GM19395 (cell line): ENCODE results near the gene TADA3.

Experiments
- ATAC-seq: cut with Tn5 transposase; IDR thresholded peaks from one replicate; pipeline ENCODE4 v1.9.1; 2021; ENCODE audit warnings: mild to moderate bottlenecking, moderate library complexity; ENCODE audit not compliant: unreplicated experiment

The TADA3 gene, protein sequence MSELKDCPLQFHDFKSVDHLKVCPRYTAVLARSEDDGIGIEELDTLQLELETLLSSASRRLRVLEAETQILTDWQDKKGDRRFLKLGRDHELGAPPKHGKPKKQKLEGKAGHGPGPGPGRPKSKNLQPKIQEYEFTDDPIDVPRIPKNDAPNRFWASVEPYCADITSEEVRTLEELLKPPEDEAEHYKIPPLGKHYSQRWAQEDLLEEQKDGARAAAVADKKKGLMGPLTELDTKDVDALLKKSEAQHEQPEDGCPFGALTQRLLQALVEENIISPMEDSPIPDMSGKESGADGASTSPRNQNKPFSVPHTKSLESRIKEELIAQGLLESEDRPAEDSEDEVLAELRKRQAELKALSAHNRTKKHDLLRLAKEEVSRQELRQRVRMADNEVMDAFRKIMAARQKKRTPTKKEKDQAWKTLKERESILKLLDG

GRCh38 chr3:9792405-9793160 lies at the start of gene TADA3, which contains the start of gene ARPC4:
Gene TADA3 (minus strand): TSS chr3:9792473. CDS start chr3:9791466, 1,007 bp downstream.
Gene ARPC4 (plus strand): TSS chr3:9793082. CDS start chr3:9793122, 40 bp downstream.
- ATAC-seq: peak; percentile 88

DNA sequence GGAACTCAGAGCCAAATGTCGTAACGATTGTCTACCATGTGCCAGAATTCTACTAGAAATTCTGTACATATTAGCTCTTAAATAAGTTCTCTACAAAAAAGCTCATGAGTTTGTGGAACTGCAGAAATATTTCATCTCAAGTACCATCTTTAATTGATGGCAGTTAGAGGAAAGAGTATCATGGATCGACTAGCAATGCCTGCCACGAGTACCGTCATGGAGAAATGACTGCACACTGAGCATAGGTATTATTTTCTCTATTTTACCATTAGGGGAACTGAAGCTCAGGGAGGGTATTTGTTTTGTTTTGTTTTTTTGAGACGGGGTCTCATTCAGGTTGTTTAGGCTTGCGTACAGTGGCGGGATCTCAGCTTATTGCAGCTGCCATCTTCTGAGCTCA lies 48.7 kb upstream of the TADA3 start:
- ATAC-seq: no peak

DNA sequence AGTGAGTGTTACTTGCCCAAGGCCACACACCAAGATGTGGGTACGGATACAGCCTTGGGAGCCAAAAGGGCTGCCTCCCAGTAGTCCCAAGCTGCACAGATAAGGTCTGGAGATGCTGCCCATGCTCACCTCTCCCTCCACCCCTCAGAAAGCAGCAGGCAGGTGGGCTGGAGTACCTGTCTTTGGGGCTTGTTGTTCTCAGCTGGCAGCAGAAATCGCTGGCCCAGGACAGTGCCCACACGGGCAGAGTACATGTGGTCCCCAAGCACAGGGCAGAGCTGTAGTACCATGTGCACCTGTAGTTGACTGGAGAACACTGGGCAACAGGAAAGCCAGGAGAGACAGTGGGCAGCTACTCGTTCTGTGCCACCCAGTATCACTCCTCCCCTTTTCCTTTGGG lies 46.6 kb upstream of the TADA3 start:
- no peak for ATAC-seq

DNA sequence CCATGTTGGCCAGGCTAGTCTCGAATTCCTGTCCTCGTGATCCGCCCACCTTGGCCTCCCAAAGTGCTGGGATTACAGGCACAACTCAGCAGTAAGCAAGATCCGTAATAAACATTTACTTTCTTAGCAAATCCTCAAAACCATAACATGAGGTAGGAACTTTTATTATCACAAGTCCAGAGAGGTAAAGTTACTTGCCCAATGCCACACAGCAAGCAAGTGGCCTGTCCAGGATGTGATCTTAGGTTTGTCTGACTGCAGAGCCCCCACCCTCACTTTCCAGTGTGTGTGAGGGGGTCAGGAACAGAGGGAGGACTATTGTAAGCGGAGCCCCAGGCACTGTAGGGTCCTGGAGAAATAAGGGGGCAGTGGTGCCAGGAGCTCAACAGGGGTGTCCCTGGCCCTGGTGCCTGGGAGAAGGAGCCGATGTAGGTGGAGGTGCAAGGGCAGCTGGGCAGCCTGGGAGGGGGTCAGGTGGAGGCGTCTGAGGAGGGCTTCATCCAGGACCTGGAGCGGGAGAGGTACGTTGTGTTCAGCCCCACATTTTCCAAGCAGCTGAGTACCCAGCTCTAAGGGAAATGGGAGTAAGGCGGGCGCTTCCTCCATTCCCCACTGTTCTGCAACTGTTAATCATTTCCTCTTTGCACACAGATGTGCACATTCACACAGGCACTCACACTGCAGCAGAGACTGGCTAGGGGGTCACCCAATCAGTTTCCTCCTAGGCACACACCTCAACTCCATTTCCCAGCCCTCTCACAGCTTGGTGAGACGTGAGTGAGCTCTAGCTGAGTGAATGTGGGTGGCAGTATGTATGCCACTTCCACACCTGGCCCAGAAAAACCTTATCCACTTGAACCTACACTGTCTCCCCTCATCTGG lies 45.7 kb upstream of the TADA3 start:
- ATAC-seq: no peak

DNA sequence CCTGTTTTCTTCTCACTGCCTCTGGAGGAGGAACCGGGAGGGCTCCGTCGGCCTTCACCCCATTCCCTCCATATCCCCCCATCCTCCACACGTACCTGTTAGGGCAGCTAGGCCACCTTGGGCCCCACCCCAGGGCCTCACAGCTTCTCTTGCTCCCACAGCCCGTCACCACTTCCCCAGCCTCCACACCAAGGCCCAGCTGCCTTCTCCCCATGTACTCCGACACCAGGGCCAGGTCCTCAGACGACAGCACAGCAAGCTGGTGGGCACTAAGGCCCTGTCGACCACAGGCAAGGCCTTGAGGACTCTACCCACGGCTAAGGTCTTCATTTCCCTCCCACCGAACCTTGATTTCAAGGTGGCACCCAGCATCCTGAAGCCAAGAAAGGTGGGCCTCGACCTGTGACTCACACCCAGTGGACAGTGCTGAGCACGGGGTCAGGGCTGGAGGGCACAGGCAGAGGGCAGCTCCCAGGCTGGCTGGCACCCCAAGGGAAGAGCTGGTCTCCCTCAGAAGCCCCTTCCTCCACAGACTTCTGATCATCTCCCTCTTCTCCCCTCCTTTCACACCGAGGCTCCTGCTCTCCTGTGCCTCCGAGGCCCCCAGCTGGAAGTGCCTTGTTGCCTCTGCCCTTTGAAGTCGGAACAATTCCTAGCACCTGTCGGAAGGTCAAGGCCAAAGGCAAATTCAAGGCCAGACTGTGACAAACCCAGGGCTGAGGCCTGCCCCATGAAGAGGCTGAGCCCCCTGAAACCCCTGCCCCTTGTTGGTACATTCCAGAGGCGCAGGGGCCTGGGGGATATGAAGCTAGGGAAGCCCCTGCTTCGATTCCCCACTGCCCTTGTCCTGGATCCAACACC lies 42.5 kb upstream of the TADA3 start:
- ATAC-seq: no peak

DNA sequence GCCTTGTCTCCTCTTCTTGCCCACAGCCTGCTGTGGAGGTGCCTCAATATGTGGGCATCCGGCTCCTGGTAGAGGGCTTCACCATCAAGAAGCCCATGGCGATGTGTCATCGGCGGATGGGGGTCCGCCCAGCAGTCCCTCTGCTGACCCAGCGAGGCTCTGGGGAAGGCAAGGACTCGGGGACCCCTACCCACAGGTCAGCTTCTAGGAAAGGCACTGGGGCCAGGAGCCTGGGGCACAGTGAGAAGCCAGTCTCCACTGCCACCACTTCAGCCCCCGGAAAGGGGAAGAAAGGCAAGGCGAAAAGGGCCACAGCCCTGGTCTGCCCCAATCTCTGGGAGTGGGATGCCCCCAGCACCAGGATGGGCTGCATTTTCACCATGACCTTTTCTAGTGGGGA lies 40.8 kb upstream of the TADA3 start:
- ATAC-seq: no peak

GRCh38 chr3:9831253-9831652 lies 39.0 kb upstream of the TADA3 start:
- no peak for ATAC-seq

DNA sequence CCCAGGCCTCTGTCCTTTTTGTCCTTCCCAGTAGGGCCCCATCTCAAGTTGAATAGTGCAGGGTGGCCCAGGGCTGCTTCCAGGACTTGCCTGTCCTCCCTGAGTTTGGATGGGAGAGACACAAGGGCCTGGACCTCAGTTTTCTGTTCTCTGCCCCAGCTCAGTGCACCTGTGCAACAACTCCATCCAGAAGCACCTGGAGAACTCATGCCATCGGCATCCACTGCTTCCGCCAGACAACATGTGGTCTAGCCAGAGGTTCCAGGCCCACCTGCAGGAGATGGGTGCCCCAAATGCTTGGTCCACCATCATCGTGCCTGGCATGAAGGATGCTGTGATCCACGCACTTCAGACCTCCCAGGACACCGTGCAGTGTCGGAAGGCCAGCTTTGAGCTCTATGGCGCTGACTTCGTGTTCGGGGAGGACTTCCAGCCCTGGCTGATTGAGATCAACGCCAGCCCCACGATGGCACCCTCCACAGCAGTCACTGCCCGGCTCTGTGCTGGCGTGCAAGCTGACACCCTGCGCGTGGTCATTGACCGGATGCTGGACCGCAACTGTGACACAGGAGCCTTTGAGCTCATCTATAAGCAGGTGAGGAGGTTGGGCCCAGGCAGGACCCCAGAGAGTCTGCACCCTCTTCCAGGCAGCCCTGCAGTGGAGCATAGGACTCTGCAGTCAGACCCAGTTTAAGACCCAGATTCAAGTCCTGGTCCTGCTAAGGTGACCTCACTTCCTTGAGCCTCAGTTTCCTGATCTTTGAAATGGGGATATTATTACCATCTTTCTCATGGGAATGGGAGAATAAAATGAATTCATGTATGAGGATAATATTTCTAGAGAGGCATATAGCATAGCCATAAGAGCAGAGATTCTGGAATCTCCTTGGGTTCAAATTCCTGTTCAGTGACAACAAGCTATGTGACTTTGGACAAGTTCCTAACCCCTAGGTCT lies 36.8 kb upstream of the TADA3 start:
- no peak for ATAC-seq

- ATAC-seq: no peak
Measured at GRCh38 chr3:9826815-9827573, 34.7 kb upstream of the TADA3 start.

GRCh38 chr3:9825451-9826040 lies 33.3 kb upstream of the TADA3 start:
- no peak for ATAC-seq

GRCh38 chr3:9820946-9821345 lies 28.7 kb upstream of the TADA3 start:
- no peak for ATAC-seq

GRCh38 chr3:9820543-9820942 lies 28.3 kb upstream of the TADA3 start:
- ATAC-seq: no peak

- no peak for ATAC-seq
Measured at GRCh38 chr3:9818666-9819335, 26.5 kb upstream of the TADA3 start.

DNA sequence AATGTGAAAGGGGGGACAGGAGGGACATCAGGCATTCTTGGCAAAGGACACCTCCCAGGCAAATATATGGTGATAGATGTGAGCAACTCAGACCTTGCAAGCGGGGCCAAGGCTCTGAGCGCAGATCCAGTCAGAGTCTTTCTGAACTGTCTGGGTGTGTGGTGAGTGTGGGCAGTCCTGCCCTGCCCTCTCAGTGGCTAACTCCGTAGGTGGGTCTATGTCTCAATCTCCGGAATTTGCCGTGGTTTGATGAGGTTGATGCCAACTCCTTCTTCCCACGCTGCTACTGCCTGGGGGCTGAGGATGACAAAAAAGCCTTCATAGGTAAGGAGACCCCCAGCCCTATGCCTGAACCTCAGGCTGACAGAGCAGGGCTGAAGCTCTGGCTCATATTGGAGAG lies 25.2 kb upstream of the TADA3 start:
- no peak for ATAC-seq

GRCh38 chr3:9815986-9816385 lies 23.7 kb upstream of the TADA3 start:
- ATAC-seq: no peak

GRCh38 chr3:9812870-9813483 lies 20.7 kb upstream of the TADA3 start:
- no peak for ATAC-seq

DNA sequence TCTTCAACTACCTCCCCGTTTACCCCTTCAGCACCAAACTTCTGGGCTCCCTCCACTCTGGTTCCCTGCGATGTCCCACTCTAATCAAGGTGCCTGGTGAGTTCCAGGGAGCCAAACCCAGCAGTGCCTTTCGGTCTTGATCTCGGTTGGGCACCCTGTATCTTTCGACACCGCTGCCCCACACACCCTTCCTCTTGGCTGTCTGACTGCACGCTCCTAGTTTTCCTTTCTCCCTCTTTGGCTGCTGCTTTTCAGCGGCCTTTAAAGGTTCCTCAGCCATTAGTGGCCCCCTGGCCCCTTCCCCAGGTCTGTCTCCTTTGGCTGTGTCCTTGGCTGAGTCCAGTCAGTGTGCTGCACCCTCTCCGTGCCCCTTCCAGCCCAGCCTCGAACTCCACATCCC lies 18.6 kb upstream of the TADA3 start:
- no peak for ATAC-seq
